GM12892 (cell line): ENCODE data around the gene MED13L.

Experiments used
- POLR2AphosphoS5 ChIP-seq: IDR thresholded peaks from 2 replicates; pipeline ENCODE4 v1.6.1; 2011; ENCODE audit warnings: low read depth, low read length, control low read depth
- TAF1 ChIP-seq: IDR thresholded peaks from 2 replicates; pipeline ENCODE4 v1.6.1; 2011; ENCODE audit warnings: low read depth, mild to moderate bottlenecking, control low read depth, low read length, borderline replicate concordance

DNA sequence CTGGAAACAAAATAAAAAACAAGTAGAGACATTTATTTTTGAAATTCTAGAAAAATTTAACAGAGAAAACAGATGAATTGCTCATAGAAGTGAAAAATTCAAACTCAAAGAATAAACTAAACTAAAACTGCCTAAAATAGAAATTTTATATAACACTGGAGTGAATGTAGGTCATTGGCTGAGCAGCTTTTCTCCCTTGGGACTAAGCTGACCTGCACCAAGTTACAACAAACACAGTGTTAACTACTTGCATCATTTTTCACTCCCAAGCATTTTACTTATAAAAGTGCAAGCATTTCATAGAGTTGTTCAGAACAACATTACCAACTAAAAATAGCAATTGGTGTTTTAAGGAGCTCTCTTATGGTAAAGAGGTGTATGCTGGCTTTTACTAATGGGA, 298.1 kb downstream of the MED13L start:
- TF ChIP-seq POLR2AphosphoS5, result no peak
- no peak for TF ChIP-seq TAF1
